HFF-Myc (cell line): Measurements from ENCODE around the gene RAPGEF5.

Experiments used
- DNase-seq: peaks from one replicate; pipeline ENCODE4 v3.0.0-alpha.2; 2011; ENCODE audit warnings: low read depth; ENCODE audit errors: extremely low read depth
- H3K4me3 ChIP-seq: replicated peaks from 2 replicates; pipeline ENCODE4 v1.5.1; 2011; ENCODE audit warnings: low read depth, mild to moderate bottlenecking, control low read depth, low read length
- CTCF ChIP-seq: IDR thresholded peaks from 2 replicates; pipeline ENCODE4 v1.5.1; 2012; ENCODE audit warnings: mild to moderate bottlenecking, low read depth, low read length, control low read depth; ENCODE audit errors: missing control alignments

RAPGEF5 gene

GRCh38 chr7:22255342-22255741, 101.6 kb downstream of the RAPGEF5 start:
- no peak overlapping the region for H3K4me3 ChIP-seq
- no peak for TF ChIP-seq CTCF
- no peak for DNase-seq

GRCh38 chr7:22252936-22253536, 103.9 kb downstream of the RAPGEF5 start:
- no peak for TF ChIP-seq CTCF
- DNase-seq, result no peak
- H3K4me3 ChIP-seq, result no peak overlapping the region

- TF ChIP-seq CTCF, result no peak
- no peak overlapping the region for H3K4me3 ChIP-seq
- DNase-seq, result no peak
These were observed 104.9 kb downstream of the RAPGEF5 start for GRCh38 chr7:22252016-22252415.

GRCh38 chr7:22251281-22251680, 105.7 kb downstream of the RAPGEF5 start:
- TF ChIP-seq CTCF, result no peak
- no peak for DNase-seq
- no peak overlapping the region for H3K4me3 ChIP-seq

GRCh38 chr7:22250390-22250789, 106.6 kb downstream of the RAPGEF5 start:
- H3K4me3 ChIP-seq, result no peak overlapping the region
- no peak for TF ChIP-seq CTCF
- no peak for DNase-seq

GRCh38 chr7:22248111-22248809, 108.7 kb downstream of the RAPGEF5 start:
- DNase-seq, result no peak
- H3K4me3 ChIP-seq, result no peak overlapping the region
- no peak for TF ChIP-seq CTCF

- H3K4me3 ChIP-seq, result no peak overlapping the region
- TF ChIP-seq CTCF, result no peak
- DNase-seq, result no peak
These were observed 115.1 kb downstream of the RAPGEF5 start for GRCh38 chr7:22241805-22242390.
